Testis (tissue), 5 donors: ENCODE data around the gene ISLR. TPM values are rescaled to one million over a fixed set of nuclear protein-coding genes. Genes with fewer than 3 reads are reported as not detected.

Experiments used
- DNase-seq: peaks from one replicate; pipeline ENCODE4 v3.0.0-alpha.2; 2019
- H3K27ac ChIP-seq, 2 donors: fragments of 200-600 bp; sonication (generic); one replicate each; pipeline ENCODE4 v1.5.1; 2019
- H3K27me3 ChIP-seq: fragments of 200-600 bp; sonication (generic); one replicate; pipeline ENCODE4 v1.5.1; 2019
- H3K36me3 ChIP-seq: fragments of 200-600 bp; sonication (generic); one replicate; pipeline ENCODE4 v1.5.1; 2017; ENCODE audit warnings: low read depth; ENCODE audit errors: missing control alignments
- H3K4me1 ChIP-seq: fragments of 200-600 bp; sonication (generic); one replicate; pipeline ENCODE4 v1.5.1; 2019
- H3K4me3 ChIP-seq, 2 donors: fragments of 200-600 bp; sonication (generic); one replicate each; pipeline ENCODE4 v1.5.1; 2017 to 2019
- H3K9me3 ChIP-seq: fragments of 200-600 bp; sonication (generic); one replicate; pipeline ENCODE4 v1.5.1; 2017
- POLR2A ChIP-seq: fragments of 450-650 bp; IDR thresholded peaks from one replicate; pipeline ENCODE4 v1.6.1; 2017; ENCODE audit warnings: antibody characterized with exemption, mild to moderate bottlenecking, moderate library complexity
- WGBS, 2 donors: methylation state at CpG; one replicate each; pipeline ENCODE4 v1.1.5; 2018; 5-methylcytosine and 5-hydroxymethylcytosine counted together
- intact Hi-C: fragments of 100-400 bp; cut with DNase I; formaldehyde crosslinking; loops from one replicate; pipeline ENCODE4 v1.15.1; 2023; ENCODE audit warnings: low total_unique reads
- long read RNA-seq, 2 donors: transcript quantifications; one replicate each; lab custom pipeline, GENCODE V29; 2026
- polyA plus RNA-seq: library from polyadenylated mRNA; stranded (reverse); fragments of 350-450 nt; fragmentation: Illumina TruSeq; extraction: RNeasy Lipid Tissue Mini Kit (QIAGEN cat#74804); gene quantifications from one replicate; pipeline ENCODE4 v1.2.3, GENCODE V29; 2014; ENCODE audit warnings: low read depth, low replicate concordance; ENCODE audit not compliant: insufficient read depth
- total RNA-seq, 2 donors: library from RNA; depleted of rRNA; stranded (reverse); fragments of >200 nt; gene quantifications; one replicate each; pipeline ENCODE4 v1.2.3, GENCODE V29; 2016
- TF ChIP-seq, protein P1 (sequence below), 3 experiments: fragments of 450-650 bp in 2 of 3; fragments of 200-600 bp in 1 of 3; sonication (generic) in 1 of 3; IDR thresholded peaks; one replicate each; pipeline ENCODE4 v1.5.1; 2016 to 2019; ENCODE audit warnings: antibody characterized with exemption in 3 of 3, mild to moderate bottlenecking in 2 of 3, moderate library complexity in 1 of 3

The ISLR gene
- 10 to 100 TPM; 24.0 to 39.5 TPM for total RNA-seq
- polyA plus RNA-seq: 73.7 TPM
- long read RNA-seq, donor 1, transcript ISLR-201 (2 exons, 2,371 nt): minor isoform, 39 of 86 reads
- long read RNA-seq, donor 1, transcript ISLR-202 (2 exons, 2,175 nt): major isoform, 47 of 86 reads
- long read RNA-seq, donor 1, partial matches to known transcripts: 0 of 86 reads
- long read RNA-seq, donor 1, other reads (novel, unspliced or antisense): 0 of 86 reads
- long read RNA-seq, donor 2, transcript ISLR-202 (2 exons, 2,175 nt): major isoform, 35 of 60 reads
- long read RNA-seq, donor 2, transcript ISLR-201 (2 exons, 2,371 nt): minor isoform, 25 of 60 reads
- long read RNA-seq, donor 2, partial matches to known transcripts: 0 of 60 reads
- long read RNA-seq, donor 2, other reads (novel, unspliced or antisense): 0 of 60 reads

GRCh38 chr15:74173380-74174218 is at the start of gene ISLR:
Gene ISLR, plus strand, starts transcription at chr15:74173710. Its CDS starts 1,149 bp downstream, at chr15:74174859.
- Histone ChIP-seq H3K4me3 (peak within 1 kb of the TSS; percentile 24 to 50), H3K4me1 (peaks cover 45% of the 10 kb centered on the region), H3K9me3 (no peaks in the 10 kb centered on the region), H3K27me3 (no peaks in the 10 kb centered on the region), H3K27ac (peak within 1 kb of the TSS; percentile 72 to 83), H3K36me3 (no peaks in the 10 kb centered on the region)
- peak; percentile 47 for DNase-seq
- WGBS, 2 donors: 37 to 43% methylated on average over 10 to 18 of the region's 20 CpGs
- no peak for TF ChIP-seq POLR2A
- TF ChIP-seq, protein P1, sequence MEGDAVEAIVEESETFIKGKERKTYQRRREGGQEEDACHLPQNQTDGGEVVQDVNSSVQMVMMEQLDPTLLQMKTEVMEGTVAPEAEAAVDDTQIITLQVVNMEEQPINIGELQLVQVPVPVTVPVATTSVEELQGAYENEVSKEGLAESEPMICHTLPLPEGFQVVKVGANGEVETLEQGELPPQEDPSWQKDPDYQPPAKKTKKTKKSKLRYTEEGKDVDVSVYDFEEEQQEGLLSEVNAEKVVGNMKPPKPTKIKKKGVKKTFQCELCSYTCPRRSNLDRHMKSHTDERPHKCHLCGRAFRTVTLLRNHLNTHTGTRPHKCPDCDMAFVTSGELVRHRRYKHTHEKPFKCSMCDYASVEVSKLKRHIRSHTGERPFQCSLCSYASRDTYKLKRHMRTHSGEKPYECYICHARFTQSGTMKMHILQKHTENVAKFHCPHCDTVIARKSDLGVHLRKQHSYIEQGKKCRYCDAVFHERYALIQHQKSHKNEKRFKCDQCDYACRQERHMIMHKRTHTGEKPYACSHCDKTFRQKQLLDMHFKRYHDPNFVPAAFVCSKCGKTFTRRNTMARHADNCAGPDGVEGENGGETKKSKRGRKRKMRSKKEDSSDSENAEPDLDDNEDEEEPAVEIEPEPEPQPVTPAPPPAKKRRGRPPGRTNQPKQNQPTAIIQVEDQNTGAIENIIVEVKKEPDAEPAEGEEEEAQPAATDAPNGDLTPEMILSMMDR (IDR thresholded peaks at IDR 0.05): no peak
- intact Hi-C loops: no loop called here

- Histone ChIP-seq H3K36me3 (no peaks in the 10 kb centered on the region), H3K27ac (no peak overlapping the region), H3K27me3 (no peaks in the 10 kb centered on the region), H3K9me3 (no peaks in the 10 kb centered on the region), H3K4me3 (no peak overlapping the region), H3K4me1 (peaks cover 6% of the 10 kb centered on the region)
- intact Hi-C loops: no loop called here
- TF ChIP-seq, protein P1 (IDR thresholded peaks at IDR 0.05): no peak
- TF ChIP-seq POLR2A: no peak
- DNase-seq: no peak
- 92 to 97% methylated on average over 3 of the region's 3 CpGs for WGBS, 2 donors
These were observed 49.3 kb upstream of the ISLR start for GRCh38 chr15:74124196-74124595.

DNA sequence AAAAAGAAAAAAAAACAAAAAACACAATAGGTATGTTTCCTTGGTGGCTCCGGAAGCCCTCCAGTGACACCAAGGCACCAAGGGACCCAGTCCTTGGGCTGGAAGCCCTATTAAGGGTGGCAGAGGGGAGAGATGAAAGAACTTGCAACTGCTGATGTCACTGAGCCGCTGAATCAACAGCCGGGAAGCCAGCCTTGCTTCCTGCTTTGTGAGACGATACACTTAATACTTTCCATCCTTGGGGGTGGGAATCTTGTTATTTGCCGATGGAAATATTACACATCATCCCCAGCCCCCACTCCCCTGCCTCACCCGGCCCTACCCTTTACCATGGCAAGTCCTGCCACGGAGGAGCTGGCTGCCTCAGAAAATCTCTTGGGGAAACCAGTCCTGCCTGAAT is 48.8 kb upstream of the ISLR start:
- Histone ChIP-seq H3K9me3 (no peaks in the 10 kb centered on the region), H3K4me3 (no peak overlapping the region), H3K27ac (no peak overlapping the region), H3K27me3 (no peaks in the 10 kb centered on the region), H3K4me1 (peaks cover 12% of the 10 kb centered on the region), H3K36me3 (no peaks in the 10 kb centered on the region)
- no peak for TF ChIP-seq POLR2A
- TF ChIP-seq, protein P1 (IDR thresholded peaks at IDR 0.05): no peak
- intact Hi-C loops: loop anchor here (5.0 kb wide), 1 partner anchor 188 kb away; no protein-coding TSS in a partner anchor
- WGBS, 2 donors: 88 to 92% methylated on average over 7 of the region's 7 CpGs
- no peak for DNase-seq

DNA sequence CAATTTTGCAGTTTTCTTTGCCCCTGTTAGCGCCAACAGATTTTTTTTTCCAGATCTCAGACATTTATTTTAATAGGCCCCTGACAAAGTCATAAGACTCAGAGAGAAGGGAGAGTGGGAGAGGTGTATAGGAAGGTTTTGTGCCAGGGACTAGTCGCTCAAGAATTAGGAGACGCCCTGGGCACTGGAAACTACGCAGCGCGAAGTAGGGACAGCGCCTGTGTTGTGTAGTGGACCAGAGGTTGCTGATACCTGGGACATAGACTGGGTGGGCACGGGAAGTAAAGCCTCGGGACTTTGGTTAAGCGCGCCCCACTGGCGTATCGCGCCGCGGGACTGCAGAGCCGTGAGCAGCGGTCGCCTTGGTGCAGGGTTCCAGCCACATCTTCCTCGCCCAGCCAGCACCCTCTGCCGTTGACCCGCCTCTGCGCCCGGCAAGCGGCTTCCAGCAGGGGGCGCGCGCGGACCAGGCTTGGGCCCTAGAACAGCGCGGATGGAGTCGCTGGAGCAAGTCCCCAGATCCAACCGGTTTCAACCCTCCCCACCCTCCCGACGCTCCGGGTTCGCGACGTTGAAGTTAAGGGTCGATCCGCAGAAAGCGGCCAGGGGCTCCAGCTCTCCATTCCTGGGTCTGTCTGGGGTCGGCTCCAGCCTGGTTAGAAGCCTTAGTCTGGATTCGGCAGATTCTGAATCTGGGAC is 46.1 kb upstream of the ISLR start:
- peak overlapping the region in 1 of 2 donors; percentile 25 for H3K27ac ChIP-seq
- 10 to 16% methylated on average over 20 to 44 of the region's 44 CpGs for WGBS, 2 donors

More for the DNA sequence above, 46.1 kb upstream of the ISLR start:
- no peaks in the 10 kb centered on the region for H3K36me3 ChIP-seq
- H3K4me3 ChIP-seq: peak overlapping the region; percentile 36 to 43
- intact Hi-C loops: loop anchor here (5.0 kb wide), 1 partner anchor 185 kb away; no protein-coding TSS in a partner anchor
- H3K9me3 ChIP-seq: no peaks in the 10 kb centered on the region
- peak; percentile 93 for DNase-seq
- no peak for TF ChIP-seq POLR2A
- TF ChIP-seq, protein P1 (IDR thresholded peaks at IDR 0.05): peak; percentile 97 to 99 (median 99)
- no peaks in the 10 kb centered on the region for H3K27me3 ChIP-seq
- peaks cover 21% of the 10 kb centered on the region for H3K4me1 ChIP-seq
